ENCODE measurements around the gene HMGXB4.

The HMGXB4 gene

GRCh38 chr22:35220221-35220620 is 37.1 kb upstream of the HMGXB4 start:
- H3K27ac ChIP-seq, result no peak overlapping the region
- no peaks in the 10 kb centered on the region for H3K4me1 ChIP-seq
- H3K9ac ChIP-seq, result no peak overlapping the region
- H3K27me3 ChIP-seq (ENCODE audit: control insufficient read depth, insufficient read depth, low read length), result no peaks in the 10 kb centered on the region
- no peak overlapping the region for H3K4me3 ChIP-seq (ENCODE audit: low read depth, low read length)
- no peak for TF ChIP-seq CTCF (IDR thresholded peaks at IDR 0.05)
- no peak overlapping the region for H3K4me2 ChIP-seq (ENCODE audit: low read length)
- H3K79me2 ChIP-seq, result no peaks in the 10 kb centered on the region
- H3K9me3 ChIP-seq (ENCODE audit: control insufficient read depth, low read length), result no peaks in the 10 kb centered on the region
- H2AFZ ChIP-seq, result no peak overlapping the region
- no peaks in the 10 kb centered on the region for H3K36me3 ChIP-seq (ENCODE audit: control insufficient read depth, insufficient read depth, low read length)

GRCh38 chr22:35225010-35225409 is 32.3 kb upstream of the HMGXB4 start:
- Histone ChIP-seq H3K27me3 (ENCODE audit: control insufficient read depth, insufficient read depth, low read length) (no peaks in the 10 kb centered on the region), H3K79me2 (no peaks in the 10 kb centered on the region), H3K9me3 (ENCODE audit: control insufficient read depth, low read length) (no peaks in the 10 kb centered on the region), H3K4me2 (ENCODE audit: low read length) (no peak overlapping the region), H3K4me3 (ENCODE audit: low read depth, low read length) (no peak overlapping the region), H3K4me1 (no peaks in the 10 kb centered on the region), H3K36me3 (ENCODE audit: control insufficient read depth, insufficient read depth, low read length) (no peaks in the 10 kb centered on the region), H2AFZ (no peak overlapping the region), H3K27ac (no peak overlapping the region), H3K9ac (no peak overlapping the region)
- TF ChIP-seq CTCF (IDR thresholded peaks at IDR 0.05), result no peak

DNA sequence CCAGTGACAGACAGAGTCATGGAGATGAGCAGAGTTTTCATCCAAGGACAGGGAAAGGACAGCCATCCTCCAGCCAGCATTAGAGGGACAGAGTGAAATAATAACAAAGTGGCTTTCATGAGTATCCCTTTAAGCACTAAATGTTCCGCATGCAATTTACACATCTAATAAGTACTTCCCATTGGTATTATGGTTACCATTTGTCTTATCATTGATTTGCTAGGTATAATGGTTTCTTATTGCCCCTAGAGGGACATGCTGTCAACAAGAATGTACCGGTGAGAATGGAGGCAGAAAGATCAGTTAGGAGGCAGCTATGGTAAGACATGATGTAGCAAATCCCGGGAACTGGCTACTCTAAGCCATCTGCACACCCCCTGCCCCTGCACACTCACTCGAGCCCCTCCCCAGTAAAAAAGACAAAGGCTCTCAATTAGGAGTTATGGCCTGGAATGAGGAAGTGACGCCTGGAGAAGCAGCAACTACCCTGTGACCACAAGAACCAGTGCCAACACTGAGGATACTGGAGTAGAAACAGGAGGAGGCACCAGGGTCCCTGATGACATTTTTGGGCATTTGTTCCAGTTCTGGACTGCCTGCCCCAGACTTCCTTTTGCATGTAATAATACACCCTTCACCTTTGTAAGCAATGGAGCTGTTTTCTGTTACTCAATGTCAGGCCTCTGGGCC is 30.2 kb upstream of the HMGXB4 start:
- Histone ChIP-seq H3K27me3 (ENCODE audit: control insufficient read depth, insufficient read depth, low read length) (no peaks in the 10 kb centered on the region), H3K4me1 (no peaks in the 10 kb centered on the region), H3K4me2 (ENCODE audit: low read length) (no peak overlapping the region), H3K4me3 (ENCODE audit: low read depth, low read length) (no peak overlapping the region), H3K79me2 (no peaks in the 10 kb centered on the region), H3K9ac (no peak overlapping the region), H3K27ac (no peak overlapping the region), H3K9me3 (ENCODE audit: control insufficient read depth, low read length) (no peaks in the 10 kb centered on the region), H2AFZ (no peak overlapping the region), H3K36me3 (ENCODE audit: control insufficient read depth, insufficient read depth, low read length) (no peaks in the 10 kb centered on the region)
- no peak for TF ChIP-seq CTCF (IDR thresholded peaks at IDR 0.05)

- Histone ChIP-seq H2AFZ (no peak overlapping the region), H3K9me3 (ENCODE audit: control insufficient read depth, low read length) (no peaks in the 10 kb centered on the region), H3K4me1 (no peaks in the 10 kb centered on the region), H3K4me3 (ENCODE audit: low read depth, low read length) (no peak overlapping the region), H3K79me2 (no peaks in the 10 kb centered on the region), H3K27me3 (ENCODE audit: control insufficient read depth, insufficient read depth, low read length) (no peaks in the 10 kb centered on the region), H3K4me2 (ENCODE audit: low read length) (no peak overlapping the region), H3K27ac (no peak overlapping the region), H3K9ac (no peak overlapping the region), H3K36me3 (ENCODE audit: control insufficient read depth, insufficient read depth, low read length) (no peaks in the 10 kb centered on the region)
- TF ChIP-seq CTCF (IDR thresholded peaks at IDR 0.05), result no peak
These were observed 27.4 kb upstream of the HMGXB4 start for GRCh38 chr22:35229865-35230264.

DNA sequence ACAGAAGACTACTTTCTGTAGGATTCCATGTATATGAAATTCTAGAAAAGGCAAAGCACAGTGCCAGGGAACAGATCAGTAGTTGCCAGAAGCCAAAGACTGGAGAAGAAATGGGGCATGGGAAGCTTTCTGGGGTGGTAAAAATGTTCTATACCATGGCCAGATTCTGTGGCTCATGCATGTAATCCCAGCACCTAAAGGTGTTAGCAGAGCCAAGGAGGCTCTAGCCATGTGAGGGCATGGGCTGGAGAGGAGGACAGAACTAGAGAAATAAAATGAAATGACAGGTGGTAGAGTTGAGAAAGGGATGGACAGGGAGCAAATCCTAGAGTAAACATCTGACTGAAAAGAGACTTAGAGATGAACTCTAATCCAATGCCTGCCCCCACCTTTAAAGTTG is 26.9 kb upstream of the HMGXB4 start:
- Histone ChIP-seq H3K4me1 (no peaks in the 10 kb centered on the region), H3K4me2 (ENCODE audit: low read length) (no peak overlapping the region), H3K27ac (no peak overlapping the region), H3K36me3 (ENCODE audit: control insufficient read depth, insufficient read depth, low read length) (no peaks in the 10 kb centered on the region), H3K27me3 (ENCODE audit: control insufficient read depth, insufficient read depth, low read length) (no peaks in the 10 kb centered on the region), H2AFZ (no peak overlapping the region), H3K9ac (no peak overlapping the region), H3K4me3 (ENCODE audit: low read depth, low read length) (no peak overlapping the region), H3K9me3 (ENCODE audit: control insufficient read depth, low read length) (no peaks in the 10 kb centered on the region), H3K79me2 (no peaks in the 10 kb centered on the region)
- no peak for TF ChIP-seq CTCF (IDR thresholded peaks at IDR 0.05)

Data from parathyroid adenoma (tissue), 2 donors.